ENCODE results near the gene LINC00237. TPM values are rescaled to one million over a fixed set of nuclear protein-coding genes. Genes with fewer than 3 reads are reported as not detected.
A peak's percentile ranks its signal among the peaks of the same experiment; 100 is the strongest.

The LINC00237 gene
- total and polyA plus RNA-seq, 4 donors = not detected

DNA sequence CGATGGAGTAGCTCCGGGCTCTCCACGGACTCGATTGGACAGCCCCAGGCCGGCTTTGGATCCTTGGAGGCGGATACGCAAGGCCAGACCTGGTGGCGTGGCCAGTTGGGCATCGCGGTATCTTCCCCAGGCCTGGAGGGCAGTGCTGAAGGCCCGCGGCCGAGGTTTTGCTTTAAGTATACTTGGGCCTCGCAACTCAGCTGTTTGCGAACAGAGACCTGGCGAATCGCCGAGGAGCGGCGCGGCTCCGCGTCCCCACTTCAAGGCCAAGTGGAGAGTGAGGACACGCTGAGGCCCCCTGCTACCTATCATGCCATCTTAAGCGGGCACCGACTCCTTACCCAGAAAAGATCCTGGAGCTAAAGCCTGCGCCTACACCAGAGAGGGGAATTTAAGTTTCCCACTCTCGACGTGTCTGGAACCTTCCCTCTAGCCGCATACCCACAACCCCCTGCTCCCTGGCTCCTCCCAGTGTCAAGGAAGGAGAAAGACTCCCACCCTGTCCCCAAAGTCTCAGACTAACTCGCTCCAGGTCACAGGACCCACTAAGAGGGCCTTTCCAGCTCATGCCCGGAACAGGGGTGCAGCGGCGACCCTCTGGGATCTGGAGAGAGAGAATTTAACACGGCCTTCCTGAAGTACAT lies 4.1 kb downstream of the LINC00237 start:
- TF ChIP-seq, protein P1, sequence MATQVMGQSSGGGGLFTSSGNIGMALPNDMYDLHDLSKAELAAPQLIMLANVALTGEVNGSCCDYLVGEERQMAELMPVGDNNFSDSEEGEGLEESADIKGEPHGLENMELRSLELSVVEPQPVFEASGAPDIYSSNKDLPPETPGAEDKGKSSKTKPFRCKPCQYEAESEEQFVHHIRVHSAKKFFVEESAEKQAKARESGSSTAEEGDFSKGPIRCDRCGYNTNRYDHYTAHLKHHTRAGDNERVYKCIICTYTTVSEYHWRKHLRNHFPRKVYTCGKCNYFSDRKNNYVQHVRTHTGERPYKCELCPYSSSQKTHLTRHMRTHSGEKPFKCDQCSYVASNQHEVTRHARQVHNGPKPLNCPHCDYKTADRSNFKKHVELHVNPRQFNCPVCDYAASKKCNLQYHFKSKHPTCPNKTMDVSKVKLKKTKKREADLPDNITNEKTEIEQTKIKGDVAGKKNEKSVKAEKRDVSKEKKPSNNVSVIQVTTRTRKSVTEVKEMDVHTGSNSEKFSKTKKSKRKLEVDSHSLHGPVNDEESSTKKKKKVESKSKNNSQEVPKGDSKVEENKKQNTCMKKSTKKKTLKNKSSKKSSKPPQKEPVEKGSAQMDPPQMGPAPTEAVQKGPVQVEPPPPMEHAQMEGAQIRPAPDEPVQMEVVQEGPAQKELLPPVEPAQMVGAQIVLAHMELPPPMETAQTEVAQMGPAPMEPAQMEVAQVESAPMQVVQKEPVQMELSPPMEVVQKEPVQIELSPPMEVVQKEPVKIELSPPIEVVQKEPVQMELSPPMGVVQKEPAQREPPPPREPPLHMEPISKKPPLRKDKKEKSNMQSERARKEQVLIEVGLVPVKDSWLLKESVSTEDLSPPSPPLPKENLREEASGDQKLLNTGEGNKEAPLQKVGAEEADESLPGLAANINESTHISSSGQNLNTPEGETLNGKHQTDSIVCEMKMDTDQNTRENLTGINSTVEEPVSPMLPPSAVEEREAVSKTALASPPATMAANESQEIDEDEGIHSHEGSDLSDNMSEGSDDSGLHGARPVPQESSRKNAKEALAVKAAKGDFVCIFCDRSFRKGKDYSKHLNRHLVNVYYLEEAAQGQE (IDR thresholded peaks at IDR 0.05) = no peak
- TF ChIP-seq, protein P2, sequence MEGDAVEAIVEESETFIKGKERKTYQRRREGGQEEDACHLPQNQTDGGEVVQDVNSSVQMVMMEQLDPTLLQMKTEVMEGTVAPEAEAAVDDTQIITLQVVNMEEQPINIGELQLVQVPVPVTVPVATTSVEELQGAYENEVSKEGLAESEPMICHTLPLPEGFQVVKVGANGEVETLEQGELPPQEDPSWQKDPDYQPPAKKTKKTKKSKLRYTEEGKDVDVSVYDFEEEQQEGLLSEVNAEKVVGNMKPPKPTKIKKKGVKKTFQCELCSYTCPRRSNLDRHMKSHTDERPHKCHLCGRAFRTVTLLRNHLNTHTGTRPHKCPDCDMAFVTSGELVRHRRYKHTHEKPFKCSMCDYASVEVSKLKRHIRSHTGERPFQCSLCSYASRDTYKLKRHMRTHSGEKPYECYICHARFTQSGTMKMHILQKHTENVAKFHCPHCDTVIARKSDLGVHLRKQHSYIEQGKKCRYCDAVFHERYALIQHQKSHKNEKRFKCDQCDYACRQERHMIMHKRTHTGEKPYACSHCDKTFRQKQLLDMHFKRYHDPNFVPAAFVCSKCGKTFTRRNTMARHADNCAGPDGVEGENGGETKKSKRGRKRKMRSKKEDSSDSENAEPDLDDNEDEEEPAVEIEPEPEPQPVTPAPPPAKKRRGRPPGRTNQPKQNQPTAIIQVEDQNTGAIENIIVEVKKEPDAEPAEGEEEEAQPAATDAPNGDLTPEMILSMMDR (IDR thresholded peaks at IDR 0.05; ENCODE audit: low read depth, low read length, missing input control) = no peak
- TF ChIP-seq, protein P3, sequence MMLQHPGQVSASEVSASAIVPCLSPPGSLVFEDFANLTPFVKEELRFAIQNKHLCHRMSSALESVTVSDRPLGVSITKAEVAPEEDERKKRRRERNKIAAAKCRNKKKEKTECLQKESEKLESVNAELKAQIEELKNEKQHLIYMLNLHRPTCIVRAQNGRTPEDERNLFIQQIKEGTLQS (IDR thresholded peaks at IDR 0.05) = no peak
- TF ChIP-seq FOXA1 (IDR thresholded peaks at IDR 0.05) (no peak), NR2F2 (IDR thresholded peaks at IDR 0.05) (no peak), JUND (IDR thresholded peaks at IDR 0.05) (no peak), YY1 (IDR thresholded peaks at IDR 0.05) (no peak), EGR1 (IDR thresholded peaks at IDR 0.05; ENCODE audit: low read depth in 2 of 2) (no peak)
- peak overlapping the region in 1 of 3 donors; percentile 69 for H3K4me3 ChIP-seq (ENCODE audit: low read depth in 1 of 3, low read length in 3 of 3)
- DNase-seq (ENCODE audit: low spot score) = no peak
- H3K27ac ChIP-seq (ENCODE audit: low read depth in 1 of 2, low read length in 2 of 2) = no peak overlapping the region
- peaks cover 8 to 24% (median 18%) of the 10 kb centered on the region in 4 donors for H3K27me3 ChIP-seq (ENCODE audit: control insufficient read depth in 4 of 4, insufficient read depth in 4 of 4, low read length in 3 of 4)
- no peaks in the 10 kb centered on the region for H3K36me3 ChIP-seq (ENCODE audit: control insufficient read depth in 4 of 4, insufficient read depth in 3 of 4, low read depth in 1 of 4, low read length in 3 of 4)
- WGBS = 4% methylated on average over 35 of the region's 35 CpGs
- H3K4me1 ChIP-seq (ENCODE audit: control insufficient read depth in 4 of 4, insufficient read depth in 4 of 4, low read length in 3 of 4) = peaks cover 10 to 34% (median 22%) of the 10 kb centered on the region in 4 donors
- no peak overlapping the region for H3K9ac ChIP-seq (ENCODE audit: low read depth in 1 of 2, low read length in 2 of 2)
- no peaks in the 10 kb centered on the region for H3K9me3 ChIP-seq (ENCODE audit: control insufficient read depth in 4 of 4, low read length in 3 of 4)

DNA sequence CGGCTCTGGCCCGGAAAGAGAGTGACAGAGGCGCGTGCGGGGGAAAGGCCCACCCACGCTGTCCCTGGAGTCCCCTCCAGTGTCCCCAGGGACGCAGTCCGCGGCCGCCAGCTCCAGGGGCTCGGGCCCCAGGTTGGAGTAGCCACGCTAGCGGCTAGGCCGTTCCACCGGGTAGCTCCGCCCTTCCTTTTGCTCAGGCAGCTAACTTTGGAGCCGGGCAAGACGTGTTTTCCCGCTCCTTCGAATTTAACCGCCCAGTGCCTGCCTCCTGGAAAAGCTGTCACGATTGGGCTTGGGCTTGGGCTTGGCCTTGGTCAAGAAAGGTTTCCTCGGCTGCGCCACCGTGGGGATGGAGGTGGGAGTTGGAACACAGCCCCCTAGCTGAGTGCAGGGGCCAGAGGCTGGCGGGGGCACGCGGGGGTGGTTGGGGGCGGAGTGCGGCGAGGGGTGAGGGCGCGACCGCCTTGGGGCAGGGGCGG lies 4.7 kb downstream of the LINC00237 start:
- Histone ChIP-seq H3K4me1 (ENCODE audit: control insufficient read depth in 4 of 4, insufficient read depth in 4 of 4, low read length in 3 of 4) (peaks cover 10 to 34% (median 22%) of the 10 kb centered on the region in 4 donors), H3K4me3 (ENCODE audit: low read depth in 1 of 3, low read length in 3 of 3) (peak overlapping the region in 1 of 3 donors; percentile 69), H3K27ac (ENCODE audit: low read depth in 1 of 2, low read length in 2 of 2) (no peak overlapping the region), H3K27me3 (ENCODE audit: control insufficient read depth in 4 of 4, insufficient read depth in 4 of 4, low read length in 3 of 4) (peaks cover 8 to 24% (median 18%) of the 10 kb centered on the region in 4 donors), H3K36me3 (ENCODE audit: control insufficient read depth in 4 of 4, insufficient read depth in 3 of 4, low read depth in 1 of 4, low read length in 3 of 4) (no peaks in the 10 kb centered on the region), H3K9me3 (ENCODE audit: control insufficient read depth in 4 of 4, low read length in 3 of 4) (no peaks in the 10 kb centered on the region), H3K9ac (ENCODE audit: low read depth in 1 of 2, low read length in 2 of 2) (no peak overlapping the region)
- DNase-seq (ENCODE audit: low spot score) = no peak
- 7% methylated on average over 35 of the region's 35 CpGs for WGBS
- no peak for TF ChIP-seq YY1 (IDR thresholded peaks at IDR 0.05)
- TF ChIP-seq SP1 (IDR thresholded peaks at IDR 0.05) = no peak
- no peak for TF ChIP-seq NR2F2 (IDR thresholded peaks at IDR 0.05)
- TF ChIP-seq HNF4G (IDR thresholded peaks at IDR 0.05) = no peak
- TF ChIP-seq, protein P4, sequence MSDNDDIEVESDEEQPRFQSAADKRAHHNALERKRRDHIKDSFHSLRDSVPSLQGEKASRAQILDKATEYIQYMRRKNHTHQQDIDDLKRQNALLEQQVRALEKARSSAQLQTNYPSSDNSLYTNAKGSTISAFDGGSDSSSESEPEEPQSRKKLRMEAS (IDR thresholded peaks at IDR 0.05) = no peak
